ENCODE data around the gene MAPK4. TPM values are rescaled to one million over a fixed set of nuclear protein-coding genes. Genes with fewer than 3 reads are reported as not detected.

MAPK4 gene
- total RNA-seq, 2 donors from 2014 or later, result 2.0 to 3.8 TPM

- Histone ChIP-seq H3K36me3 (ENCODE audit: control insufficient read depth, insufficient read depth, low read length) (no peaks in the 10 kb centered on the region), H3K27me3 (ENCODE audit: control insufficient read depth, insufficient read depth, low read length, poor library complexity, severe bottlenecking) (peaks cover 50% of the 10 kb centered on the region), H3K9me3 (ENCODE audit: control insufficient read depth, low read length) (no peaks in the 10 kb centered on the region), H3K27ac (ENCODE audit: low read depth, low read length) (no peak overlapping the region), H3K9ac (ENCODE audit: extremely low read depth, low read length, poor library complexity, severe bottlenecking) (no peak overlapping the region), H3K4me3 (ENCODE audit: low read length) (no peak overlapping the region), H3K4me1 (ENCODE audit: control insufficient read depth, insufficient read depth, low read length) (no peaks in the 10 kb centered on the region)
- 93% methylated on average over 5 to 8 of the region's 8 CpGs for WGBS, 2 experiments (ENCODE audit: insufficient coverage in 1 of 2, insufficient read length in 1 of 2)
- H3K9me3 Mint-ChIP-seq, result no peaks in the 10 kb centered on the region
- H3K36me3 Mint-ChIP-seq (ENCODE audit: low read depth), result no peaks in the 10 kb centered on the region
- no peak overlapping the region for H3K27ac Mint-ChIP-seq
- DNase-seq, result no peak
- peaks cover 16% of the 10 kb centered on the region for H3K4me1 Mint-ChIP-seq
- no peak for TF ChIP-seq CTCF (conservative IDR thresholded peaks at IDR 0.05)
- H3K4me3 Mint-ChIP-seq, result no peak overlapping the region
- peaks cover 19% of the 10 kb centered on the region for H3K27me3 Mint-ChIP-seq (ENCODE audit: insufficient read depth)
Observed at GRCh38 chr18:50632895-50633515, 73.1 kb downstream of the MAPK4 start.

GRCh38 chr18:50633992-50634391, 74.1 kb downstream of the MAPK4 start:
- DNase-seq, result no peak
- Histone ChIP-seq H3K9ac (ENCODE audit: extremely low read depth, low read length, poor library complexity, severe bottlenecking) (no peak overlapping the region), H3K36me3 (ENCODE audit: control insufficient read depth, insufficient read depth, low read length) (no peaks in the 10 kb centered on the region), H3K4me3 (ENCODE audit: low read length) (no peak overlapping the region), H3K27ac (ENCODE audit: low read depth, low read length) (no peak overlapping the region), H3K27me3 (ENCODE audit: control insufficient read depth, insufficient read depth, low read length, poor library complexity, severe bottlenecking) (peaks cover 50% of the 10 kb centered on the region), H3K9me3 (ENCODE audit: control insufficient read depth, low read length) (no peaks in the 10 kb centered on the region), H3K4me1 (ENCODE audit: control insufficient read depth, insufficient read depth, low read length) (peaks cover 3% of the 10 kb centered on the region)
- no peak overlapping the region for H3K4me3 Mint-ChIP-seq
- no peaks in the 10 kb centered on the region for H3K9me3 Mint-ChIP-seq
- peaks cover 24% of the 10 kb centered on the region for H3K4me1 Mint-ChIP-seq
- 93 to 95% methylated on average over 2 to 3 of the region's 3 CpGs for WGBS, 2 experiments (ENCODE audit: insufficient coverage in 1 of 2, insufficient read length in 1 of 2)
- no peaks in the 10 kb centered on the region for H3K36me3 Mint-ChIP-seq (ENCODE audit: low read depth)
- peaks cover 19% of the 10 kb centered on the region for H3K27me3 Mint-ChIP-seq (ENCODE audit: insufficient read depth)
- no peak overlapping the region for H3K27ac Mint-ChIP-seq
- no peak for TF ChIP-seq CTCF (conservative IDR thresholded peaks at IDR 0.05)

- Histone ChIP-seq H3K9me3 (ENCODE audit: control insufficient read depth, low read length) (no peaks in the 10 kb centered on the region), H3K9ac (ENCODE audit: extremely low read depth, low read length, poor library complexity, severe bottlenecking) (no peak overlapping the region), H3K27me3 (ENCODE audit: control insufficient read depth, insufficient read depth, low read length, poor library complexity, severe bottlenecking) (peaks cover 50% of the 10 kb centered on the region), H3K27ac (ENCODE audit: low read depth, low read length) (no peak overlapping the region), H3K4me1 (ENCODE audit: control insufficient read depth, insufficient read depth, low read length) (peaks cover 7% of the 10 kb centered on the region), H3K36me3 (ENCODE audit: control insufficient read depth, insufficient read depth, low read length) (no peaks in the 10 kb centered on the region), H3K4me3 (ENCODE audit: low read length) (no peak overlapping the region)
- Mint-ChIP-seq H3K36me3 (ENCODE audit: low read depth) (no peaks in the 10 kb centered on the region), H3K4me3 (no peak overlapping the region), H3K4me1 (peaks cover 21% of the 10 kb centered on the region), H3K27me3 (ENCODE audit: insufficient read depth) (peaks cover 7% of the 10 kb centered on the region), H3K9me3 (no peaks in the 10 kb centered on the region), H3K27ac (no peak overlapping the region)
- TF ChIP-seq CTCF (conservative IDR thresholded peaks at IDR 0.05), result no peak
- WGBS, 2 experiments (ENCODE audit: insufficient coverage in 1 of 2, insufficient read length in 1 of 2), result 95% methylated on average over 5 to 8 of the region's 8 CpGs
- DNase-seq, result no peak
Observed at GRCh38 chr18:50636366-50637057, 76.6 kb downstream of the MAPK4 start.

Data from endodermal cell (in vitro differentiated cells).